ENCODE data around the gene GSTM3.
"Not testable (repeated sequence)": the region's sequence is repeated elsewhere in the genome, so short reads cannot be mapped to it uniquely, and the experiment has no call there.

The GSTM3 gene

GRCh38 chr1:109687641-109688499 lies 53.0 kb downstream of the GSTM3 start, which contains the start of gene GSTM1:
TSS of gene GSTM1 (plus strand) at chr1:109687817. CDS start at chr1:109687874, 57 bp downstream.
- in situ Hi-C loops (cut with HindIII; ENCODE audit: low pct_ligation_motif_present, low pct_unique_long_range_greater_than_20kb, low sequenced_read_pairs) = no loop called here
- DNase-seq = no peak

DNA sequence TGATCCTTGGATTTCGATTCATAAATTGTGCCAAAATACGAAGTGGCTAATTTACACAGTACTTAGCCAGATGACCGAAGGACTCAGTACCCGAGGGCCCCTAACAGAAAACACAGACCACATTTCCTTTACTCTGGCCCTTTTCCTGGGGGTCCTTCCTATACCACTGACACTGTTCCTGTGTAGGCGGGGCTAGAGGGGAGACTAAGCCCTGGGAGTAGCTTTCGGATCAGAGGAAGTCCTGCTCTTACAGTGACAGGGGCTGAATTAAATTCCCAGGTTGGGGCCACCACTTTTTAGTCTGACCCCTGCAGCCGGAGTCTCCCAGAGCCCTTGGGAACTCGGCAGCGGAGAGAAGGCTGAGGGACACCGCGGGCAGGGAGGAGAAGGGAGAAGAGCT lies 53.7 kb downstream of the GSTM3 start:
- DNase-seq; in situ Hi-C loops (cut with HindIII; ENCODE audit: low pct_ligation_motif_present, low pct_unique_long_range_greater_than_20kb, low sequenced_read_pairs): not testable (repeated sequence)

DNA sequence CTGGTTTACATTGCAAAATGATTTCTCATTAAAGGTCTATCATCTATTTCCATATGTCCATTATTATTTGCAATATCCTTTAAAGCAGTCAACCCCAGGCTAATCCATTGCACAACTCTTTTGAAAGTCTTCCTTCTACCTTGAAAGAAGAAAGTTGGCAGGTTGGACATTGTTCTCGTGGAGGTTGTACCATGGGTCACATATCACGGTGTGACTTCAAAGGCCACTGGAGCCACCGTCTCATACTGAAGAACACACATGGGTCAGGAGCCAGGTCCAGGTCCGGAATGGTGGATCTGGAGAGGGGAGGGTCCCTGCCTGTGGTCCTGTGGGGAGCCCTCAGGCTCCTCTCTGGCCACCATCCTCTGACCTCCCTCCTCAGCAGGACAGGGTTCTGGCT lies 54.9 kb downstream of the GSTM3 start:
- DNase-seq; in situ Hi-C loops (cut with HindIII; ENCODE audit: low pct_ligation_motif_present, low pct_unique_long_range_greater_than_20kb, low sequenced_read_pairs): not testable (repeated sequence)

DNA sequence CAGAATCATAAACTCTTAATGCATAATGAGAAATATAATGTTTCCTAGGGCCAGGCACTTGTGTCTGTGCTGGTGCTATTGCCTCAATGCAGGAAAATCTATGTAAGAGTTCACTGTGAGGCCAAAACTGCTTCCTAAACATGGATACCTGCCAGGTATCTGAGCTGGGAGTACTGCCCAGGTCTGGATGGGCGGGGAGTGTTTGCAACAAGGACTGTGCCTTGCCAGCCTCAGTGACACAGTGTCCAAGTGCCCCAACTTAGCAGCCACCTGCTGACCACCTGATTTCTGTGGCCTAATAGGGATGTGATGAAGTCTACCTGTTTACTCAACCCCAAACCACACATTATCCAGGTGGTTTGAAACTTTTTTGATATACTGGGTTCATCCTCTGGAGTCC lies 55.4 kb downstream of the GSTM3 start:
- in situ Hi-C loops (cut with HindIII; ENCODE audit: low pct_ligation_motif_present, low pct_unique_long_range_greater_than_20kb, low sequenced_read_pairs); DNase-seq: not testable (repeated sequence)

- in situ Hi-C loops (cut with HindIII; ENCODE audit: low pct_ligation_motif_present, low pct_unique_long_range_greater_than_20kb, low sequenced_read_pairs); DNase-seq: not testable (repeated sequence)
Measured at GRCh38 chr1:109684777-109685176, 56.1 kb downstream of the GSTM3 start.
